ENCODE measurements around the gene IRF2.
"Not testable (repeated sequence)": the region's sequence is repeated elsewhere in the genome, so short reads cannot be mapped to it uniquely, and the experiment has no call there.

Gene IRF2

DNA sequence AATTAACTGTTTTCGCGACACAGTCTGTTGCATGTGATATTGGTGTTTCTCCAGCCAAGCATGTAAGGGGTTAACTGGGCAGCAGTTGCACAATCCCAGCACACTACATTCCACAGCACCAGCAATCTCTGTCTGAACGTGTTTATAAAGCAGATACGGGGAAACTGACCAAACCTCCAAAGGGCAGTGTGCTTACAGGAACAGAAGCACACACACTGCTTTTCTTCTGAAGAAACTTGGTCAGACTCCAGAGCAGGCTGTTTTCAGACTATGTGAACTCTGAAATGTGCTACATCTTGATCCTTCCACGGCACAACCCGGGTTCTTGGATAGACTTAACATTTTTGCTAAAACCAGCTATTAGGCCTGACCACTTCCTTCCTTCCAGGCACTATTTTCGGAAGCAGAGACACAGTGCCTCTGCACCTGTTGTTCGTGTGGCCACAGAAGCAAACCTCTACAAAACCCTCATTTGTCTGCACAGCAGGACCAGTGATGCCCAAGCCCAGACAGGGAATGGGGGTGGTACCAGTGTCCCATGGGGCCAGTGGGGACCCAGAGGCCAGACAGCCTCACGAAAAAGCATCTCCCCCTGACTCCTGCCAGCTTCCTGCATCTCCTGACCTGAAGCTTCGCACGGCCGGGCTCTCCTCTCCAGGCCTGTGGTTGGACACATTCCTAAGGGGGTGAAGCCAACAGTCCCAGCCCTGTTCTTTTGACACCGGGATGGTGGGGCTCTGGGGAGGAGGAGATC lies 90.1 kb downstream of the IRF2 start:
- peak overlapping the region; percentile 35 for H3K4me3 ChIP-seq (ENCODE audit: low read depth, low read length)
- TF ChIP-seq, protein P1, sequence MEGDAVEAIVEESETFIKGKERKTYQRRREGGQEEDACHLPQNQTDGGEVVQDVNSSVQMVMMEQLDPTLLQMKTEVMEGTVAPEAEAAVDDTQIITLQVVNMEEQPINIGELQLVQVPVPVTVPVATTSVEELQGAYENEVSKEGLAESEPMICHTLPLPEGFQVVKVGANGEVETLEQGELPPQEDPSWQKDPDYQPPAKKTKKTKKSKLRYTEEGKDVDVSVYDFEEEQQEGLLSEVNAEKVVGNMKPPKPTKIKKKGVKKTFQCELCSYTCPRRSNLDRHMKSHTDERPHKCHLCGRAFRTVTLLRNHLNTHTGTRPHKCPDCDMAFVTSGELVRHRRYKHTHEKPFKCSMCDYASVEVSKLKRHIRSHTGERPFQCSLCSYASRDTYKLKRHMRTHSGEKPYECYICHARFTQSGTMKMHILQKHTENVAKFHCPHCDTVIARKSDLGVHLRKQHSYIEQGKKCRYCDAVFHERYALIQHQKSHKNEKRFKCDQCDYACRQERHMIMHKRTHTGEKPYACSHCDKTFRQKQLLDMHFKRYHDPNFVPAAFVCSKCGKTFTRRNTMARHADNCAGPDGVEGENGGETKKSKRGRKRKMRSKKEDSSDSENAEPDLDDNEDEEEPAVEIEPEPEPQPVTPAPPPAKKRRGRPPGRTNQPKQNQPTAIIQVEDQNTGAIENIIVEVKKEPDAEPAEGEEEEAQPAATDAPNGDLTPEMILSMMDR (IDR thresholded peaks at IDR 0.05; ENCODE audit: low read depth, low read length), result no peak
- DNase-seq (ENCODE audit: low read depth, low spot score), result peak; percentile 93
- in situ Hi-C loops (cut with HindIII; ENCODE audit: low sequenced_read_pairs), result no loop called here

DNA sequence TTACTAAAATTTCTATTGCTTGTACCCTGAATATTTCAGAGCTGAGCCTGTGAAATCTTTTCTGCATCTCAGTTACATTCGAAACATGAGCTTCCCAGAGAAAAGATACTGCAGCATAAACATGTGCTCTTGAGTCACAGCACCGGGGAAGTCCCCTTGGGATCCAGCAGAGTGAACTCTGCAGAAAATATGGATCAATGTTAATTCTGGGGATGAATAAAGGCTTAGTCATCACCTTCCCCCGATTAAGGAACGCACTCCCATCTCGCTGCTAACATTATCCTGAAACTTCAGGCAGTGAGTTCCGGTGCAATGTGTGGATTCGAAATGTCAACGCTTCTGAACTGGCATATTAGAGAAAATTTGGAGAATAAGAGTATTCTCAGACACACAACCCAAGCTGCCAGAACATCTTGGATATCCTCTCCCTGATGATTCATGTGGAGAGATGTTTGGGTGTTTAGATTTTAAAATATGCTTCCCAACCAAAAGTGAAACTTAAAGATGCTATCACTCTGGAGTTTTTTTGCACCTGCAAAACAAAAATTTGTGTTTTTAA lies 90.8 kb downstream of the IRF2 start:
- TF ChIP-seq, protein P1 (IDR thresholded peaks at IDR 0.05; ENCODE audit: low read depth, low read length), result no peak
- peak; percentile 92 for DNase-seq (ENCODE audit: low read depth, low spot score)
- in situ Hi-C loops (cut with HindIII; ENCODE audit: low sequenced_read_pairs), result no loop called here
- H3K4me3 ChIP-seq (ENCODE audit: low read depth, low read length), result peak overlapping the region; percentile 35

DNA sequence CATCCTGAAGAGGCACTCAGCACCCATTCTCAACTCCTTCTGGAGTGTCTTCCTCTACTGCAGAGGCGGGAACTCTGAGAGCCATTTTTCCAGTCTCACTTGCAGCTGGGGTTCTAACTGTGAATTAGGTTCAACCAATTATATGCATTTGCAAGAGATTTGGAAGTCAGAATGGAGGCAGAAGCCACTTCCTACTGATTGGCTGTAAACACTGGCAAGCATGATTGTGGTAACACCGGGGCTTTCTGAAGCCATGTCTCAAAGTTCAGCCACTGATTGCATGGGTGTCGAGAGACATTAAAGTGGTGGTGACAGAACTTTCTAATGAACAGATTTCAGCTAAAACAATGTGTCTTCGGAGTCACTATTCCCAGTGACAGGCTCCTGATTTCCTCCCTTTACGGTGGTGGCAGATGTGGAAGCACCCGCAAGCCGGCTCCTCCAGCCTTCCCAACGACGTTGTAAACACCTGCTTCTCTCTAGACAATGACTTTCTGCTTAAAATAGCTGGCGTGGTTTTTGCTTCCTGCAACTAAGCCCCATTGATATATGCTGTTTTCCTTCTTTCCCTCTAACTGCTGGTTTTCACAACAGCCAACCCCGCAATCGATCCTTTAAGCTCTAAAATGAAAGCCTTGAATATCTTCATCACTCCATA lies 92.0 kb downstream of the IRF2 start:
- in situ Hi-C loops (cut with HindIII; ENCODE audit: low sequenced_read_pairs), result no loop called here
- no peak for DNase-seq (ENCODE audit: low read depth, low spot score)
- TF ChIP-seq, protein P1 (IDR thresholded peaks at IDR 0.05; ENCODE audit: low read depth, low read length), result no peak
- no peak overlapping the region for H3K4me3 ChIP-seq (ENCODE audit: low read depth, low read length)

DNA sequence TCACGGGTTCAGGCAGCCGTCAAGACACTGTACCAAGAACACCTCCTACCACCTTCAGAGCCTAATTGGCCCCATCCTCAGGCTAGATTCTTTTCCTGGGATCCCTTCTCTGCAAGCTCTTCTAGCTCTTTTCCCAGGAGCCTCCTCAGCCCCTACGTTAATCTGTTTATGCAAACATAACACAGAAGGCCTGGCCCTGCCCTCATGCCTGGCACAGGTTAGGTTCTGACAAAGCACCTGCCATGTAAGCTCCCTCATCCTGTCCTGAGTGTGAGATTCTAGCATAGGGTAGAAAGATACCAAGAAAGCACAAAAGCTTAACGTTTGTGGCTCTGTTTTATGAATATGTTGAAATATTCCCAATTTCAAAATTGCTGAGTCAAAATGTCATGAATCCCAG lies 93.6 kb downstream of the IRF2 start:
- H3K4me3 ChIP-seq (ENCODE audit: low read depth, low read length), result no peak overlapping the region
- DNase-seq (ENCODE audit: low read depth, low spot score), result no peak
- TF ChIP-seq, protein P1 (IDR thresholded peaks at IDR 0.05; ENCODE audit: low read depth, low read length), result no peak
- in situ Hi-C loops (cut with HindIII; ENCODE audit: low sequenced_read_pairs), result no loop called here

DNA sequence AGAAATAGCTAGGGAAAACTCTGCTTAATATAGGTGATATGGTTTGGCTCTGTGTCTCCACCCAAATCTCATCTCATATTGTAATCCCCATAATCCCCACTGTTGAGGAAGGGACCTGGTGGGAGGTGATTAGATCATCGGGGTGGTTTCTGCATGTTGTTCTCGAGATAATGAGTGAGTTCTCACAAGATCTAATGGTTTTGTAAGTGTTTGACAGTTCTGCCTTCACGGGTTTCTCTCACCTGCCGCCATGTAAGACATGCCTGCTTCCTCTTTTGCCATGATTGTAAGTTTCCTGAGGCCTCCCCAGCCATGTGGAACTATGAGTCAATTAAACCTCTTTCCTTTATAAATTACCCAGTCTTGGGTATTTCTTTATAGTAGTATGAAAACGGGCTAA lies 94.1 kb downstream of the IRF2 start:
- H3K4me3 ChIP-seq (ENCODE audit: low read depth, low read length); DNase-seq (ENCODE audit: low read depth, low spot score); in situ Hi-C loops (cut with HindIII; ENCODE audit: low sequenced_read_pairs): not testable (repeated sequence)

DNA sequence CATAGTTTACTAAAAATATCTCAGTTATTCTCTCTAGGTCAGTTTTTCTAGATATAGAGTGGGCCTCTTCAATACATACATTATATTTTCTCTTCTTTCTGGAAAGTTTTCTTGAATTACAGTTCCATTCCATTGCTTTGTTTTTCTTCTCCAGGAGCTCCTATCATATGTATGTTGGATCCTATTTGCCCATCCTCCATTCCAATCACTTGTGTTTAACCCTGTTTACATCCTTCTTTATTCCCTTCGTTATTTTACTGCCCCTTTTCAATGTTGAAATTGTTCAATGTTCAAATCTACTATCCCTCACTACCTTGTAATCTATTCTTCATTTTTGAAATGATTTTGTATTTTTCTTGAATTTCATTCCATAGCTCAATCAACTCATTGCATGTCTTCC lies 97.4 kb downstream of the IRF2 start:
- TF ChIP-seq, protein P1 (IDR thresholded peaks at IDR 0.05; ENCODE audit: low read depth, low read length), result no peak
- no peak for DNase-seq (ENCODE audit: low read depth, low spot score)
- no peak overlapping the region for H3K4me3 ChIP-seq (ENCODE audit: low read depth, low read length)
- in situ Hi-C loops (cut with HindIII; ENCODE audit: low sequenced_read_pairs), result no loop called here
